NCI-H2081 (cell line): Measurements from ENCODE around the gene METTL24.
"Not testable (repeated sequence)": the region's sequence is repeated elsewhere in the genome, so short reads cannot be mapped to it uniquely, and the experiment has no call there.

Experiments
- DNase-seq, 2 experiments: peaks; one replicate each; lab custom pipeline; 2025; lab: John Stamatoyannopoulos, UW

The METTL24 gene

GRCh38 chr6:110315207-110315868 is 42.8 kb downstream of the METTL24 start:
- no peak for DNase-seq

- no peak for DNase-seq
Measured at GRCh38 chr6:110310861-110311446, 47.2 kb downstream of the METTL24 start.

GRCh38 chr6:110309432-110309831 is 48.7 kb downstream of the METTL24 start:
- DNase-seq = not testable (repeated sequence)

GRCh38 chr6:110307368-110307767 is 50.8 kb downstream of the METTL24 start:
- DNase-seq = no peak

- DNase-seq = not testable (repeated sequence)
Measured at GRCh38 chr6:110305832-110306231, 52.3 kb downstream of the METTL24 start.

- not testable (repeated sequence) for DNase-seq
Measured at GRCh38 chr6:110303692-110304091, 54.5 kb downstream of the METTL24 start.

- DNase-seq = no peak
Measured at GRCh38 chr6:110298916-110299315, 59.2 kb downstream of the METTL24 start.

GRCh38 chr6:110298411-110298810 is 59.7 kb downstream of the METTL24 start:
- no peak for DNase-seq

- DNase-seq = no peak
Measured at GRCh38 chr6:110296241-110297025, 61.7 kb downstream of the METTL24 start.

GRCh38 chr6:110295451-110296165 is 62.5 kb downstream of the METTL24 start:
- no peak for DNase-seq

GRCh38 chr6:110287462-110288341 is 70.4 kb downstream of the METTL24 start:
- DNase-seq = no peak

- DNase-seq = no peak
Measured at GRCh38 chr6:110285306-110286060, 72.7 kb downstream of the METTL24 start.

- no peak for DNase-seq
Measured at GRCh38 chr6:110284855-110285254, 73.3 kb downstream of the METTL24 start.

GRCh38 chr6:110283657-110284056 is 74.5 kb downstream of the METTL24 start:
- no peak for DNase-seq

- no peak for DNase-seq
Measured at GRCh38 chr6:110282412-110282811, 75.7 kb downstream of the METTL24 start.

GRCh38 chr6:110277100-110277665 is 81.0 kb downstream of the METTL24 start:
- no peak for DNase-seq

GRCh38 chr6:110272781-110273180 is 85.4 kb downstream of the METTL24 start:
- not testable (repeated sequence) for DNase-seq

GRCh38 chr6:110271732-110272022 is 86.5 kb downstream of the METTL24 start:
- no peak for DNase-seq

GRCh38 chr6:110270165-110270564 is 88.0 kb downstream of the METTL24 start:
- DNase-seq = no peak

GRCh38 chr6:110269623-110270022 is 88.5 kb downstream of the METTL24 start:
- no peak for DNase-seq

- DNase-seq = no peak
Measured at GRCh38 chr6:110266996-110267395, 91.2 kb downstream of the METTL24 start.
